ENCODE data around the gene VWF.
"Not testable (repeated sequence)": the region's sequence is repeated elsewhere in the genome, so short reads cannot be mapped to it uniquely, and the experiment has no call there.

Gene VWF

GRCh38 chr12:6143303-6143675 is 18.8 kb upstream of the VWF start:
- DNase-seq: no peak

- not testable (repeated sequence) for DNase-seq
Observed at GRCh38 chr12:6142368-6143302, 18.2 kb upstream of the VWF start.

GRCh38 chr12:6141731-6142367 is 17.4 kb upstream of the VWF start:
- DNase-seq: not testable (repeated sequence)

DNA sequence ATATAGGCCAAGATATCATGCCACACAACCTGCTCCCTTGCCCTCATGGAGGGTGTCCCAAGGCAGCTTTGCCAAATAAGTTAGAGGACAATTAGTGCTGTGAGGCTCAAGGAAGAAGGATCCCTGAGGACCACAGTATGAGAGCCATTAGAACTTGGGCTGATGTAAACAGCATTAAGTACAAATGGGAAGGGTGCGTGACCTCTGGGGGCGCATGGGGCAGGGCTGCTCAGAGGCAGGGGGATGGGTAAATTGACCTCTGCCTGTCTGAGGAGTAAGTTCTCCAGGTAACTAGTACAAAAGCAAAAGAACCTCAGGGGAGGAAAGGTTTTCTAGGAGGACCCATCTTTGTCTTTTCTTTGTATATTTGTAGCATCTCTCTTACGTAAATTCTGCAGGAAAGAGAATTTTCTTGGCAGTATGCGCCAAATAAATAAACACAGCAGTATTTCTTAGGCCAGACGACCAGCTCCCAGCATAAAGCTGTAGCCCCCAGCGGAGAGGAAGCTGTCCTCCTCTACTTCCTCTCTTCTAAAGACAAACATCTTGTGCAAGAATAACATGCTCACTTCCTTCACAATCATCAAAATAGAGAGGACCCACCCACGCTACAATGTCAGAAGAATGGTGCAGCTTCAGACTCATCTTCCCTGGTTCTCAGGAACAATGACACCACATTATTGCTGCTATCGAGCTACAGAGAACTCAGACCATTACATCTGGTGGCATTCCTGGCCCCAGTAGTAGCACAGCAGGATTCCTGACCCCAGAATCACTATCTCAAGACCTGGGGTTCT is 16.4 kb upstream of the VWF start:
- DNase-seq: no peak

GRCh38 chr12:6135071-6135470 is 10.6 kb upstream of the VWF start:
- no peak for DNase-seq

- no peak for DNase-seq
Observed at GRCh38 chr12:6133642-6134041, 9.2 kb upstream of the VWF start.

DNA sequence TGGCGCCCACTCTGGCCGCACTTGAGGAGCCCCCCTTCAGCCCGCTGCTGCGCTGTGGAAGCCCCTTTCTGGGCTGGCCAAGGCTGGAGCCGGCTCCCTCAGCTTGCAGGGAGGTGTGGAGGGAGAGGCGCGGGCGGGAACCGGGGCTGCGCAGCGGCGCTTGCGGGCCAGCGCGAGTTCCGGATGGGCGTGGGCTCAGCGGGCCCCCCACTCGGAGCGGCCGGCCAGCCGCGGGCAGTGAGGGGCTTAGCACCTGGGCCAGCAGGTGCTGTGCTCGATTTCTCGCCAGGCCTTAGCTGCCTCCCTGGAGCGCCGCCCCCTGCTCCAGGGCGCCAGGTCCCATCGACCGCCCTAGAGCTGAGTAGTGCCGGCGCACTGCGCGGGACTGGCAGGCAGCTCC is 8.0 kb upstream of the VWF start:
- no peak for DNase-seq

DNA sequence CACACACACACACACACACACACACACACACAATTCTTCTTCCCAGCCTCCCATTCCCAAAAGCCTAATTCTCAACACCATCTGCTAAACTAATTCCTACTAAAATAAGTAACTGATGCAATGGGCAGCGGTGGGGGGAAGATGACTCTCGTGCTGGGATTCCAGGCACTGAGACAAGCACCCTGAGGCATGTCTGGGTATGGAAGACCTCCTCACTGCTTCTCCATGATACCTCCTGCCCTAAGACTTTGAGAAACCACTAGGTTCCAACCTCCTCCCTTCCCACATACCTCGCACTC is 789 bp upstream of the VWF start:
- no peak for DNase-seq

DNA sequence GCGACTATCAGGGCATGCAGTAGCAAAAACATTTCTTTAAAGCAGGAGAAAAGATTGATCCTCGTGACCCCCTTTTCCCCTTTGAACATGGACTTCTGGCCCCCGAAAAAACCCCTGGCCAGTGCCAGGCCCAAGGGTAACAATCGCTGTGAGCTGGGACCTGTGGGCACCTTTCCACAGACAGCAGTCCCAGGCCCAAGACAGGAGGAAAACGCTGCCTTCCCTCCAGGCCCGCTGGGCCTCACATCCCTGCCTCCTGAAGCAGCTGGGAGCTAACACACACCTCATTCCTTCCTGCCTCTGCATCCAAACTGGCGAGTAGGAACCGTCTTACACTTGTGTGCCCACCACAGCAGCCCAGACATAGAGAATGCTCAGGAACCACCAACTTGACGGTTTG is 1.2 kb downstream of the VWF start:
- no peak for DNase-seq

DNA sequence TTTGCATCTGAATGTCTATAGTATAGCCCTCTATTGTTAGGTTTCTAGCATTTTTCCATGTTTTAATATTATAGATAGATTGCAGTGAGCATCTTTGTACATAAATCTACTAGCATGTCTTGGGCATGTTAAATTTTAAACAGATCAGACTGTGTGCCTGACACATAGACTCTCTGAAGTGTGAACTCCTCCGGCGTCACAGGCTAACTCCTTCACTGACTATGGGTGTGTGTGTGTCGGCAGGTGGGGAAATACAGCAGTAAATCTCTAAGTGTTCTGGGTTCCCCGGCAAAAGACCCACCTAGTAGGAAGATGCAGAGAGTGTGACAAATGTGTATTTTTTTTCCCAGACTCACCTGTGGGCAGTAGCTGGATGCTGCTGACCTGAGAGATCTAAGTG is 2.3 kb downstream of the VWF start:
- no peak for DNase-seq

DNA sequence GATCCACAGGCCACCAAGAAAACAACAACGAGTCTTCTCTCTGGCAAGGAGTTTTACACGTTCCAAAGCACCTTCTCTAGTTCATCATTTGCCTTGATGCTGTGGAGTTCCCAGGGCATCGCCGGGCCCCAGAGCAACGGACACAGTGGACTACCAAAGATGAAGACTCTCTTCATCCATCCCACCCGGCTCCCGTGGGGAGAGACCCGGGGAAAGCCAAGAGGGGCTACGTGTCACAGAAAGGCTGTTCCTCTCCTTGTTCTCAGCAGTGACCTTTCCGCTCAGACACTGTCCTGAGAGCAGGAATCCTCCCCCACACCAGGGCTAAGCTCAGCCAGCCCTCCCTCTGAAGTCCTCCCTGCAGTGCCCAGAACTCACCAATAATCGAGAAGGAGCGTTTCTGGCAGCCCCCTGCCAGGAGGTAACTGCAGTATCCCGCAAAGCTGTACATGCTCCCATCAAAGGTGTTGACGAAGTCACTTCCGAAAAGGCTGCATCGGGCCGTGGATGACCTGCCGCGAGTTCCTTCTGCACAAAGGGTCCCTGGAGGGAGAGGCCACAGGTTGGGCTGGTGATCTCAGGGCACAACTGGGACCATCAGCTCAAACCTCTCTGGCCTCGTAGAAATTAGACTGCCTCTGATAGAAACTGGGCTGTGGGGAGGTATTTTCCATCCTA is 3.5 kb downstream of the VWF start:
- no peak for DNase-seq

DNA sequence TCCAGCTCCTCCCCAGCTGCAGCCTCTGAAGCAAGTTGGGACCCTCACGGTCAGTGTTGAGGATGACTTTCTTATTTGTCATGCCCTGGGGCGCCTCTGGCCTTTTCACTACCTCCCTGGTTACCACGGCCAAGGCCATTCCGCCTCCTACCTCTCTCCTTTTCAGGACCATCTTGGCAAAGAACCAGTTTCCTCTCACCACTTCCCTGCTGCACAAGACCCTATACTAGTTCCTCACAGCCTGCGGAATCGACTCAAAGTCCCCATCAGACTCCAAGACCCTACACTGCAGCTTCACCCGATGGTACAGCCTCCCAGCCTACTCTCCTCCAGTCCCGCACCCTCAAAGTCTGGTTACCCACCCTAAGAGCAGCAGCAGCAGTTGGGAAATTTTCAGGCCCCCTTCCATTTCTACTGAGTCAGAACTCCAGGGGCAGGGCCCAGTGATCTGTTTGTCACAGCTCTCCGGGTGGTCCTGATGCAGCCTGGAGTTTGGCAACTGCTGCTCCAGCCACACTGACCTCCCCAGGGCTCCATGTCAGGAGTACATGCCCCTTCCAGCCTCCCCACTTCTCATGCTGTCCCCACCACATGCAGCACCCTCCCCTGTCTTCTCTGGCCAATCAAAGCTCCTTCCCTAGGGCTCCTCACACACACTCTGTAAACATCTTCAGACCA is 5.4 kb downstream of the VWF start:
- no peak for DNase-seq

- no peak for DNase-seq
Observed at GRCh38 chr12:6116471-6117021, 7.9 kb downstream of the VWF start.

DNA sequence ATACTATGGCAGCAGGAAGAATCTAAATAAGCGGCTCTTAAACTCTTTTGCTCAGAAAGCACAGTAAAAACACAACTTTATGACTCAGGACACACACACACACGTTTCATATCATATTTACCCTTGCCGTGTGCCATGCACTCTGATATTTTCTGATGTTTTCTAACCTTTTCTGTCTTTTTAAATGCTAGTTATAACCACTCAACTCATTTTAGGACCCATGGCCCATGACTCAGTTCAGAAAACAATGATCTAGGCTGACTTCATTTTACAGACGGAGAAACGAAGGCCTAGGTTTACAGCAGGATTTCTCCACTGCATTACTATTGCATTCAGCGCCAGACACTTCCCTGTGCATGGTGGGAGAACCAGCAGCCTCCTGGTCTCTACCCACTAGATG is 9.1 kb downstream of the VWF start:
- DNase-seq: no peak

DNA sequence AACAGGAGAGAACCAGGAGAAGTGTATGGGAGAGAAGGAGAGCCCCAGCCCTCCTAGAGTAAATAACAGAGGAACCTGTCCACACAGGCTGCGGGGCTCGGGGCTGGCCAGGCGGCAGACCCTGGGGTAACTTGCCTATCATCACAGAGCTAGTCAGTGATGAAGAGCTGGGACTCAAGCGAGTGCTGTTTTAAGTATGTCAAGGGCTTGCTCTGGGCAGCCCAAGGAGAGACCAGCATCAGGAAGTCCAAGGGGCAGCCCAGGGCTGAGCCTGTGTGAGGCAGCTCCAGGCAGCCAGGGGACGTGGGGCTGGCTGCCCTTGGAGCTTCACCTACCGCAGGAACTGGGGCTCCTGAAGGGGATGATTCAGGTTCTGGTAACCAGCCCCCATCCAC is 10.0 kb downstream of the VWF start:
- no peak for DNase-seq

DNA sequence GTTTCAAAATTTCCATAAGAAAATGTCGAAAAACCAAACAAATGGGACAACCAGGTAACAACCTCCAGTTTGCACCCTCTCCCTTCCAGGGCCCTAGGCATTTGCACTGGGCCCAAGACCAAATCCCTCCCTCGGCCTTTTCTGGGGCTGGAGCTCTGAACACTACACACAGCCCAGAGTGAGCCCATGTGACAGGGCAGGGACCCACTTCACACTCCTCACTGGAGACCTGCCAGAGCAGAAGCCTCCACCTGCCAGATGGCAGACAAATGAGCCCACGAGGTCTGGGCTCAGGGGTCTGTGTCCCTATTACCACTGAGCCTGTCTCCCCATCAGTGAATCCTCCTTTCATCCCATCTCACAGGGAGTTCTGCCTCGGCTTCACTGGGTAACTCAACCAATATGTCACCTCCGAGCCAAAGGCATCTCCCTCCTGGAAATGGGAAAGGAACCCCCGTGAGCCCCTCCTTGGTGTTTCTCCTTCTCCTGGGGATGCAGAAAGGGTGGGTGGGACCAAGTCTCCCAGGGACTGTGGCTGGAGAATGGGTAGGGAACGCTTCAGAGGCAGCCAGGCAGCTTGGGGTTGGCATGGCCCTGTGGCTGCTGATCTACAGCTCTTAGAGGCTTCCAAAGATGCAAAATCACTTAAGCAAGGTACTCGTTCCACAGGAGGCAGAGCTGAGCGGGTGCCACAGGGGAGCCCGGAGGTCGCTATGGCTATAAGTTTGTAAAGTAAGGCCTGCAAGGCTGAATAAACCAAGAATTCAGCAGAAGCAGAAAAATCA is 10.6 kb downstream of the VWF start:
- peak; percentile 43 for DNase-seq

DNA sequence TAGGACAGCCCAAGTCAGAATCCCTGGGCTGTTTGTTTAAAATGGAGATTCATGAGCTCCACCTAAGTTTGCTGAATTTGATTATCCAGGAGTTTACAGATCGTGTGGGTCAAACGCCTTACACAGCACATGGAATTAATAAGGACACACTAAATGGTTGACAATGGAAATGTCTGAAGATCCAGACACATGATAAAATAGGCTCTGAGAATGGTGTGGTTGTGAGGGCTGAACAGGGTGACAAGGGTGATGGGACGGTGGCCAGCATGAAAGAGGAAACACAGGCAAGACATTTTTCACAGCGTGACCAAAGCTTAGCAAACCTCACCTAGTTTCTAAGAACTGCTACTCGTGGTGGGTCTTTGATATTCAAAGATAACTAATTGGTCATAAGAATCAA is 12.5 kb downstream of the VWF start:
- no peak for DNase-seq

GRCh38 chr12:6110006-6110405 is 14.5 kb downstream of the VWF start:
- no peak for DNase-seq

- DNase-seq: no peak
Observed at GRCh38 chr12:6106218-6106617, 18.3 kb downstream of the VWF start.

DNA sequence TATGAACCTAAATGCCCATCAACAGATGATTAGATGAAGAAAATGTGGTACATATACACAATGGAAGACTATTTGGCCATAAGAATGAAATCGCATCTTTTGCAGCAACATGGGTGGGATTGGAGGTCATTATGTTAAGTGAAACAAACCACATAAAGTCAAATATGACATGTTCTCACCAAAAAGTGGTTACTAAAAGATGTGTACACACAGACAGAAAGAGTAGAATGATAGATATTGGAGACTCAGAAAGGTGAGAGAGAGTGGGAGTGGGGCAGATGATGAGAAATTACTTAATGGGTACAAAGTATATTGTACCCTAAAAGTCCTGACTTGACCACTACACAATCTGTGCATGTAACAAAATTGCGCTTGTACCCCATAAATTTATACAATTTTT is 19.6 kb downstream of the VWF start:
- no peak for DNase-seq

DNA sequence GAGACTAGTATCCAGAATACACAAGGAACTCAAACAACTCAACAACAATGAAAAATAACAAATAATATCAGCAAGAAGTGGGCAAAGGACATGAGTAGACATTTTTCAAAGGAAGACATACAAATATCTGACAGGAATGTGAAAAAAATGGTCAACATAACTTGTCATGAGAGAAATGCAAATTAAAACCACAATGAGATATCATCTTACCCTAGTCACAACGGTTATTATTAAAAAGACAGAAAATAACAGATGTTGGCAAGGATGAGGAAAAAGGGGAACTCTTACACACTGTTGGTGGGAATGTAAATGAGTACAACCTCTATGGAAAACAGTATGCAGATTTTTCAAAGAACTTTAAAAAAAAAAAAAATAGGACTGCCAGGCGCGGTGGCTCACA is 20.4 kb downstream of the VWF start:
- DNase-seq: no peak

DNA sequence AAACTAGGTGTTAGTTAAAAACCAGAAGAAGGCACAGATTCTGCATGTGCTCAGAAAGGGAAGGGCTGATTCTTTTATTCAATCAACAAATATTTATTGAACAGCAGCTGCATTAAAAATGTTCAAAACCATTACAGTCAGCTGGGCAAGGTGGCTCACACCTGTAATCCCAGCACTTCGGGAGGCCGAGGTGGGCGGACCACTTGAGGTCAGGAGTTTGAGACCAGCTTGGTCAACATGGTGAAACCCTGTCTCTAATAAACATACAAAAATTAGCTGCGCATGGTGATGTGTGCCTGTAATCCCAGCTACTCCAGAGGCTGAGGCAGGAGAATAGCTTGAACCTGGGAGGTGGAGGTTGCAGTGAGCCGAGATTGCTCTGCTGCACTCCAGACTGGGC is 22.4 kb downstream of the VWF start:
- not testable (repeated sequence) for DNase-seq

Data from DMS79 (cell line).